HL-60/S4 treated with phorbol 12-myristate 13-acetate at 8.2 ng/mL for 4 days and 3 days (cell line): ENCODE results near the gene KLHL17.
"Not testable (repeated sequence)": the region's sequence is repeated elsewhere in the genome, so short reads cannot be mapped to it uniquely, and the experiment has no call there.

Source experiments
- in situ Hi-C: fragments of 300-500 bp; cut with MboI; formaldehyde crosslinking; loops from 2 replicates; pipeline ENCODE4 v1.15.0; 2022; ENCODE audit warnings: low sequenced_read_pairs

KLHL17 gene

DNA sequence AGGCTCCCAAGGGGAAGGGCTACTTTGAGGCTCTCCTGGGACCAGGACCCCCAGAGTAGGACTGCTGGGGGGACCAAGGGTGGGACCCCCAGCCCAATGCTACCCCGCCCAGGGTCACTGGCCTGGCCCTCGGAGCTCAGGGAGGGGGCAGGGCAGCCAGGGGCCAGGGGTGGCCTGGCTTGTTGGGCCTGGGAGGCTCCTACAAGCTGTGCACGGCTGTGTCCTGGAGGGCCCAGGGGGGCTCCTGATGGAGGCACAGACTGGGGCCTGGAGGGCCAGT is 37.3 kb downstream of the KLHL17 start:
- in situ Hi-C loops, result no loop called here

DNA sequence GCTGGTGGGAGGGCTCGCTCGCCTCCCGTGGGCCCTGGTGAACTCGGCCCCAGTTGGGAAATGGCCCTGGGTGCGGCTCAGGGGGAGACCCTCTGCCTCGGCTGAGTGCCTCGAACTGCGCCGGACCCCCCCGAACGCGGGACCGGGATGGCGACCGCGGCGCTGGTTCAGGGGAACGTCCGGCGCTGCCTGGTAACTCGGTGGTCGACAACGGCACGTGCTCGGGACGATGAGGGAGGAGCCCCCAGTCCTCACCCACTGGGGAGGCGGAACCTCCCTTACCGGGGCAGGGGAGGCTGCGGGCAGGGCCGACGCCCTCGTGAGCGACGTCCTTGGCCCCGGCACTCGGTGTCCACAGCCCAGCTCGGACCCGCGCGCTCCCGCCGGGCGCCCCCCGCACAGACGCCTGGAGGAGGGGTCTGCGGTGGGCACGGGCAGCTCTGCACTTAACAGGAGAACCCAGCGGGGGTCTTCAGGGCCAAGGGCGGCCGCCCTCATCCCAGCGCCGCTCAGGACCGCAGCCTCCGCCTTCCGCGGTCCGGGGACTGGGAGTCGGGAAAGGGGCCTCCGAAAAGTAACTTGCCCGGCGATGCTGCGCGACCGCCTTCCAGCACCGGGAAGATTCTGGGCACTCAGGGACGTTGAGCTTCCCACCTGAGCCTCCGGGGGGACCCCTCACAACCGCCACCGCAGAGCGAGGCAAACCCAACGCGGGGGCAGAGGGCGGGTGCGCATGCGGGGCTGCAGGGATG is 37.8 kb downstream of the KLHL17 start:
- in situ Hi-C loops, result no loop called here

- in situ Hi-C loops, result no loop called here
Measured at GRCh38 chr1:998745-998994, 38.3 kb downstream of the KLHL17 start.

- in situ Hi-C loops, result no loop called here
Measured at GRCh38 chr1:998995-999724, 38.8 kb downstream of the KLHL17 start.

GRCh38 chr1:999725-1000356 is 39.5 kb downstream of the KLHL17 start, which contains the start of gene HES4:
TSS of gene HES4 (minus strand) at chr1:1000097. CDS start at chr1:999973, 124 bp downstream.
- in situ Hi-C loops, result no loop called here

DNA sequence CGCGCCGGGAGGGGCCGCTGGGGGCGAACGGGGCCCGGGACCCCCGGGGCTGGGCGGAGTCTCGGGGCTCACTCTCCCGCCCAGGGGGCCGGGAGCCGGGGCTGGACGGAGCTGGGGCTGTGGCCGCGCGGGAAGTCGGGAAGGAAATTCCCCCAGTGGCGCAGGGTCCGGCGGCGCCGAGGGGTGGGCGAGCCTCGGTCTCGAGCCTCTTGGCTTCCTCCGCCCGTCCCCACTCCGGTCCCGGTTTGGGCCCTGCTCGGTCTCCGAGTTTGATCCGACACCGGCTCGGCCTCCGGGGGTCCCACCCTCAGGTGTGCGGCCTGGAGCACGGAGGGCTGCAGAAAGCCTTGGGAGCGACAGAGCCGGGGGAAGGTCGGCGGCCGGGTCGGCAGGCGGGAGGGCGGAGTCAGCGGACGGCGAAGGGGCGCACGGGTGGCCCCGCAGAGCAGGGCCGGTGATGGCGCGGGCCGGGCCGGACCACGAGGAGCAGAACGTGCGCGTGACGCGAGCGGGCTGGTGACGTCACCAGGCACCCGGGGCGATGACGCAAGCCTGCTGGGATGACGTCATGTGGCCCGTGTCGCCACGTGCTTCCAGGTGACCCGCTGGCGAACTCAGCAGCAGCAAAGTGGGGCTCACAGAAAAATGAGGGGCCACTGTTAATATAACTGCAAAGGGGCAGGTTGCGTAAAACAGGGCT is 40.1 kb downstream of the KLHL17 start:
- in situ Hi-C loops, result no loop called here

DNA sequence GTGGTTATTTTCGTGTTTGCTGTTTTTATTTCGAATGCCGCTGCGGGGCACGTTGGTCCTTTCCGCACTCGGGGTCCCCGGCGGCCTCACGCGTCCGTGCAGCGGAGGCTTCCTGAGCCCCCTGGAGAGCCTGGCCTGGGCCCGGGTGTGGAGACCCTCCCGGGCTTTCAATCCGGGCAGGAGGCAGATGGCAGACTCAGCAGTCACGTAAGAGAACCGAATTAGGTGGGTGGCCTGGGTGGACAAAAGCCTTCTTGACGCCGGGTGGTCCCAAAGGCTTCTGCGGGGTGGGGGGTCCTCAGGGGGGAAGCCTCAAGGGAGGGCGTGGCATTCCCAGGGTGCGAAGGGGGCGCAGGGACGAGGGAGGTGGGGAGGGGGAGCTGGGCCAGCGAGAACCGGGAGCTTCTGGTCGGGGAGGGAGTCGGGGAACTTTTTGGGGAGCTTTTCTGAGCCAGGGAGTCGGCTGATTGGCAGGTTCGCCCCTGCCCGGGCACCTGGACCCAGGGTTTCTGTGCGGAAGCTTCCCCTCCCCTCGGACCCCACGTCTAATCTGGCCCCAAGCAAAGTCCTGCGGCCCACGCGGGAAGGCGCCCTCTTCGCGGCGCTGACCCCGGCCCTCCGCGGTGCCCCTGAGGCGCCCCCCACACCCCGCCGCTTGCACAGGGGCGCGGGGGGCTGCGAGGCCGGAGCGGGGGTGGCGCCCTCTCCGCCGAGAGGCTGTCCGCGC is 40.8 kb downstream of the KLHL17 start:
- in situ Hi-C loops, result no loop called here

DNA sequence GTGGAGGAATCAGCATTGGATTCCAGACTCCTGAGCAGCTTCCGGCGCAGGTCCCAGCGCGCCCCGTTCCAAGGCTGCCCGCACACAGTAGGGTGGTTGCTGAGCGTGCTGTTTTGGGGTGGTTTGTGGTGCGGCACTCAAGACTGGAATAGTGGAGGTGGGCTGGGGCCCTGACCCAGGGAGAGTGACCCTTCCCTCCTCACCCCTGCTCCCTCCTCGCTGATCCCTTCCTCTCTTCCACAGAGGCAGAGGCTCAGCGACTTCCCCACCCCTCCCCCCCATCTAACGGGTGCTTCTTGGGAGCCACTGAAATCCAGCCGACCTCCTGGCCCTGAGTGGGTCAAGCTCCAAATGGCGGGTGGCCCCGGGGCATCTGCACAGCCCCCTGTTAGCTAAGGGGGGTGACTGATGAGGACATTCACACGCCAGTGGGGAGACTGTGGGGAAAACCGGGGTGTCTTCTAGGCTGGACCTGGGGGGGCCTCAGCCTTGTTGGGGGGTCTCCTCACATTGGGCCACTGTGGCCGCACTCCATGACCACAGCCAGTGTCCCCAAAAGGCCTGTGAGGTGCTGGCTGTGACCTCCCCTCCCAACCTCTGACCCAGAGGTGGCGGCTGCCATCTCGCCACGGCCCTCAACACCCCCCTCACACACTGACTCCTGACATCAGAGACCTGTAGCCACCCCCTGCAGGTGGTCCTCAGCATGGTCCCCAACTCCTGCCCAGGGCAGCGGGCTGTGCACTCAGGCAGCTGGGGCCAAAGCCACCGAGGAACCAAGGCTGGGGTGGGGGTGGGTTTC is 43.4 kb downstream of the KLHL17 start:
- in situ Hi-C loops, result no loop called here

DNA sequence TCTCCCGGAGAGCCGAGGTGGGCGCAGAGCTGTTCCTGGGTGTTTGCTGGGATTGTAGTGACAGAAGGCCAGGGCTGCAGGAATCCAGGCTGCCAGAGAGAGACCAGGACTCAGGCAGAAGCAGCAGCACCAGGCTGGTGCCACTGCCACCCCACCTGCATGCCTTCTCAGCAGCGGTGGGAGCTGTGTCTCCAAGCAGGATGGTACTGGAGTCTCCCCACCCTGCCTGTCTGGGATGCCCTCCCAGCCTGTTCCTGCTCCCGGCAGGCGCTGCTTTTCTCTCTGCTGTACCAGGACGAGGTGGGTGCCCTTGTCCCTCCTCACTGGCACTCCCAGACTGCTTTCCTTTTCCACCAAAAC is 44.0 kb downstream of the KLHL17 start:
- in situ Hi-C loops, result no loop called here

GRCh38 chr1:1004780-1005697 is 44.7 kb downstream of the KLHL17 start:
- in situ Hi-C loops, result no loop called here

DNA sequence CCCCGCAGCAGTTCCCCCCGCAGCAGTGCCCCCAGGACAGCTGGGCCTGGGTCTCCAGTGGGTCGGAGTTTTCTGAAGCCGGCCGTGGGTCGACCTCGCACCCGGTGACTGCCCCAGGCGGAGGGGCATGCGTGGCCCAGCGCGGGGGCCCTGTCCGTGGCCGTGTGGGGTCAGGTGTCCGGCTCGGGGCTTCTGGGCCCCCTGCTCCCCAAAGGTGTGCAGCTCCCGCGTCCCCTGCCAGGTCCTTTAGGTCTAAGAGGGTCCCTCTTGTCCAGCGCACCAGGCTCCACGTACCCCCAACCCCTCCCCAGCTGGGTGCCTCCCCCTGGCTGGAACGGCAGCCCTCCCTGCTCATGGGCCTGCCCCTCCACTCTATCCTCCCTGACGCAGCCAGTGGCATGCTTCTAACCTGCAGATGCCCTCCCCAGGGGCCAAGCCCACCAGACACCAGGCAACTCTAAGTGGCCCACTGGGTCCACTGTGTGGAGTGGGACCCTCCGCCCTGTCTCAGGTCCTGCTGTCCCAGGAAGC is 45.5 kb downstream of the KLHL17 start:
- in situ Hi-C loops, result no loop called here

- in situ Hi-C loops, result no loop called here
Measured at GRCh38 chr1:1006305-1007159, 46.1 kb downstream of the KLHL17 start.

GRCh38 chr1:1010131-1010530 is 49.7 kb downstream of the KLHL17 start:
- in situ Hi-C loops, result not testable (repeated sequence)

DNA sequence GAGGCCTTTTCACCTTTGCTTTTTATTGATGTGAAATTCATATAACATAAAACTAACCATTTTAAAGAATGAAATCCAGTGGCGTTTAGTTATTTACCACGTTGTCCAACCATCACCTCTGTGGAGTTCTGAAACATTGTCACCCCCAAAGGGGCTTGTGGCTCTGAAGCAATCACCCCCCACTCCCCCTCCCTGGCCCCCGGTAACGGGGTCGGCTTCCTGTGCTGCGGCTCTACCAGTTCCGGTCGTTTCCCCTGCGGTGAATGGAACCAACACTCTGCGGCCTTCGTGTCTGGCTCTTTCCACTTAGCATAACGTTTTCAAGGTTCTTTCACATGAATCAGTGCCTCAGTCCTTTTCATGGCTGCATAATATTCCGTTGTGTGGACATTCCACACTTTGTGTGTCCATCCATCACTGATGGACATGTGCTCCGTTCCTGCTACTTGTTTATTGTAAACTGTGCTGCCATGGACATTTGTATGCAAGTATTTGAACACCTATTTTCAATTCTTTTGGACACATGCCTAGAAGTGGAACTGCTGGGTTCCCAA is 51.1 kb downstream of the KLHL17 start:
- in situ Hi-C loops, result no loop called here

DNA sequence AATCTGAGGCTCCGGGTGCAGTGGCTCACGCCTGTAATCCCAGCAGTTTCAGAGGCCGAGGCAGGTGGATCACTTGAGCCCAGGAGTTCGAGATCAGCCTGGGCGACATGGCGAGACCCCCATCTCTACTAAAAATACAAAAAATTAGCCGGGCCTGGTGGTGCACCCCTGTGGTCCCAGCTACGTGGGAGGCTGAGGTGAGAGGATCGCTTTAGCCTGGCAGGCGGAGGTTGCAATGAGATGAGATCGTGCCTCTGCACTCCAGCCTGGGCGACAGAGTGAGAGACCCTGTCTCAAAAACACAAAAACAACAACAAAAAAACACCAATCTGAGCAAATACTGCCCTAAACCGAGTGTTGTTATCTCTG is 52.3 kb downstream of the KLHL17 start:
- in situ Hi-C loops, result not testable (repeated sequence)

- in situ Hi-C loops, result no loop called here
Measured at GRCh38 chr1:1013105-1013921, 52.9 kb downstream of the KLHL17 start, which contains the start of gene ISG15. TSS of gene ISG15 (plus strand) at chr1:1013497. CDS start at chr1:1013574, 77 bp downstream.
